Measurements from ENCODE around the gene ARHGAP15. TPM values are rescaled to one million over a fixed set of nuclear protein-coding genes. Genes with fewer than 3 reads are reported as not detected.

Gene ARHGAP15
- total RNA-seq, 1 donor from 2014 or later: not detected

DNA sequence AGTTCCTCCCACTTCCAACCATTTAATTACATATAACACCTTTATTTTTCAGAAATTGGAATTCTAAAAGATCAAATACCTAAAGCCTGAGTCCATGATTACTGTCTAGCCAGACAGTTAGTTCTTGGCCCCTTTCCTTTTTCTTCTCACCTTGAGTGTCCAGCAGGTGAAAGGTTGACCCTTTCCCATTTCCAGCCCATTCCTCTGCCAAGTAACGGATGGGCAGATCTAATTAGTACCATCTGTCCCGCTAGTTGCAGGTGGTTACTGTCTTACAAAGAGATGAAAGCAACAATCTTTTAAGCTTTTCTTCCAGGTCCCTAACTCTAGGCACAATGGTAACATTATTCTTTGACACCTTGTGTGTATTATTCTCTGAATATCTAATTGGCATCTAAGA, 506.7 kb downstream of the ARHGAP15 start:
- no peak for DNase-seq (ENCODE audit: low read depth)
- Histone ChIP-seq H3K36me3 (ENCODE audit: control insufficient read depth, insufficient read depth, low read length) (no peaks in the 10 kb centered on the region), H3K27me3 (ENCODE audit: control insufficient read depth, insufficient read depth, low read length) (no peaks in the 10 kb centered on the region), H3K4me3 (ENCODE audit: low read depth, low read length) (no peak overlapping the region)
- TF ChIP-seq, protein P1, sequence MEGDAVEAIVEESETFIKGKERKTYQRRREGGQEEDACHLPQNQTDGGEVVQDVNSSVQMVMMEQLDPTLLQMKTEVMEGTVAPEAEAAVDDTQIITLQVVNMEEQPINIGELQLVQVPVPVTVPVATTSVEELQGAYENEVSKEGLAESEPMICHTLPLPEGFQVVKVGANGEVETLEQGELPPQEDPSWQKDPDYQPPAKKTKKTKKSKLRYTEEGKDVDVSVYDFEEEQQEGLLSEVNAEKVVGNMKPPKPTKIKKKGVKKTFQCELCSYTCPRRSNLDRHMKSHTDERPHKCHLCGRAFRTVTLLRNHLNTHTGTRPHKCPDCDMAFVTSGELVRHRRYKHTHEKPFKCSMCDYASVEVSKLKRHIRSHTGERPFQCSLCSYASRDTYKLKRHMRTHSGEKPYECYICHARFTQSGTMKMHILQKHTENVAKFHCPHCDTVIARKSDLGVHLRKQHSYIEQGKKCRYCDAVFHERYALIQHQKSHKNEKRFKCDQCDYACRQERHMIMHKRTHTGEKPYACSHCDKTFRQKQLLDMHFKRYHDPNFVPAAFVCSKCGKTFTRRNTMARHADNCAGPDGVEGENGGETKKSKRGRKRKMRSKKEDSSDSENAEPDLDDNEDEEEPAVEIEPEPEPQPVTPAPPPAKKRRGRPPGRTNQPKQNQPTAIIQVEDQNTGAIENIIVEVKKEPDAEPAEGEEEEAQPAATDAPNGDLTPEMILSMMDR (IDR thresholded peaks at IDR 0.05; ENCODE audit: insufficient read depth, low read length, poor library complexity, severe bottlenecking): no peak

DNA sequence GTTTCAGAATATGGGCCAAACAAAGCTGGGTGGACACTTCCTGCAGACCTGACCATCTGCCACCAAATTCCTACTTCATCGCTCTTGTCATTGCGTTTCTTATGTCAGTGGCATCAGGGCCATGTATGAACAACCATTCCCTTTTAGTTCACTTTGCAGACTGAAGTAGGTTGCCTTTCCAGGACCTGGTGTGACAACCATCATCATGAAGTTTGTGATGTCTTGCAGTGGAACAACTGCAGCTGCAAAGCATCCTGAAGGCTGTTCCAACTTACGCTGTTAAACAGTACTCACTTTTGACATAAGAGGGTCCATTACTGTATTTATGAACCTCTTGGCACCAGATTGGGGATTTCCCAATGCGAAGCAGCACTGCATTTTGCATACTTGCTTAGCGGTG, 511.6 kb downstream of the ARHGAP15 start:
- Histone ChIP-seq H3K36me3 (ENCODE audit: control insufficient read depth, insufficient read depth, low read length) (no peaks in the 10 kb centered on the region), H3K4me3 (ENCODE audit: low read depth, low read length) (no peak overlapping the region), H3K27me3 (ENCODE audit: control insufficient read depth, insufficient read depth, low read length) (no peaks in the 10 kb centered on the region)
- TF ChIP-seq, protein P1 (IDR thresholded peaks at IDR 0.05; ENCODE audit: insufficient read depth, low read length, poor library complexity, severe bottlenecking): no peak
- no peak for DNase-seq (ENCODE audit: low read depth)

DNA sequence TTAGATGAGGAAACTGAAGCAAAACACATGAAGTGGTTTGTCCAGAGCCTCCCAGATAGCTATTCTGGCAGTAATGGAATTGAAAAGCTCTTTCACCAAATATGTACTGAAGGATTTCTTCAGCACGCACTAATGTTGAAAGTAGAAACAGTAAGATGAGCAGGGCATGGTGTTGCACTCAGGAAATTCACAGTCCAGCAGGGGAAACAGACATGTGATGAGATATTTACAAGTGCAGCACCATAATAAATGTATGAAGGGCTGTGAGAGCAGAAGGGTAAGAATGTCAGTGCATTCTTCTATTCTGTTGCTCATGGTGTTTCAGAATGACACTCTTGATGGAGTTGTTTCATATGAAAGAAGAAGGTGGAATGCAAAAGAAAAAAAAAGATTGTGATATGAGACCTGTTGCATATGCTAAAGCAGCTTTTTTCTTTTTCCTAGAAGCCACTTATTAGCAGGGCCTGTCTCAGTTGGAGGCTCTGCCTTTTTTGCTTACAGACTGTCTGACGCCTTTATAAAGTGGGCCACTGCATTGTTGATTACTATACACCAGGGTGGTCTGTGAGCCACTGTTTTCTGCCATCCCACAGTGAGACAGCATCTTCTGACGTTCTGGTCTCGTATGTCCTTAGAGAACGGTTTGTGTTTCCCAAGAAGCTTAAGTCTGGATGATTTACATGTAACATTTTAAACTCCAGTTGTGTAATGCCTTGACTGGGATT, 516.9 kb downstream of the ARHGAP15 start:
- DNase-seq (ENCODE audit: low read depth): no peak
- TF ChIP-seq, protein P1 (IDR thresholded peaks at IDR 0.05; ENCODE audit: insufficient read depth, low read length, poor library complexity, severe bottlenecking): no peak
- no peak overlapping the region for H3K4me3 ChIP-seq (ENCODE audit: low read depth, low read length)
- H3K27me3 ChIP-seq (ENCODE audit: control insufficient read depth, insufficient read depth, low read length): no peaks in the 10 kb centered on the region
- H3K36me3 ChIP-seq (ENCODE audit: control insufficient read depth, insufficient read depth, low read length): no peaks in the 10 kb centered on the region

DNA sequence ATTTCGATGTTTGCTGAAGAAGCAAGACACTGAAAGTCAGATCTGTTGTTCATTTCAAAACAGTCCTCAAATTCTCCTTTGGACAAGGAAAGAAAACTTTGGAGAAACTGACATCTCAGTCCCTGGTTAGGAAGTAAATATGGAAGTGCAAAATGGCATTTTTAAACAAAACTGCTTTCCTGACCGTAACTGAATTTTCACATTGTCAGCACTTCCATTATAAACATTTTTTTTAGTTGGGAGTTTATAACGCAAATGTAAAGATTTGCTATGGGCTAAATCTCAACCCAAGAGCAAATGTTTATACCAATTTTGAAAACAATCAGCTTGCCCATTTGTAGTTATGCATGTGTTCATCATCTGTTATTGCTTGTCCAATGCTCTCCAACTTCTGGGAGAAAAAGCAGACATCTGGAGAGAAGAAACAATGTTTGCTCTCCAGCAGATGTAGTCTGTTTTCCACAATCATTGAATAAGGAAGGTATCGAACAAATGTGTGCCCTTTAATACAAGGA, 520.1 kb downstream of the ARHGAP15 start:
- TF ChIP-seq, protein P1 (IDR thresholded peaks at IDR 0.05; ENCODE audit: insufficient read depth, low read length, poor library complexity, severe bottlenecking): no peak
- H3K36me3 ChIP-seq (ENCODE audit: control insufficient read depth, insufficient read depth, low read length): no peaks in the 10 kb centered on the region
- H3K27me3 ChIP-seq (ENCODE audit: control insufficient read depth, insufficient read depth, low read length): no peaks in the 10 kb centered on the region
- no peak overlapping the region for H3K4me3 ChIP-seq (ENCODE audit: low read depth, low read length)
- no peak for DNase-seq (ENCODE audit: low read depth)

DNA sequence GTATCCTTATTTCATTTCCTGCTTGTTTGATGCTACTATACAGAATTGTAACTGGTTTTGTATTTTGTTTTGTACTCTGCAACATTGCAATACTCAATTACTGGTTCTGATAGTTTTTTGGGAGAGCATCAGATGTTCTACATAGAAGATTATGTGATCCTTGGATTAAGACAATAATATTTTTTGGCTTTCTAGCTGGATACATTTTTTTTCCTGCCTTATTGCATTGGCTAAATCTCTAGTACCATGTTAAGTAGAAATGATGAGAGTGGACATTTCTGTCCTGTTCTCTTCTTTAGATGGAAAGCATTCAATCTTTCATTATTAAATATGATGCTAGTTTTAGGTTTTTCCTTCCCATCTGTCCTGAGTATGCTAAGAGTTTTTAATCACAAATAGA, 523.5 kb downstream of the ARHGAP15 start:
- TF ChIP-seq, protein P1 (IDR thresholded peaks at IDR 0.05; ENCODE audit: insufficient read depth, low read length, poor library complexity, severe bottlenecking): no peak
- no peak for DNase-seq (ENCODE audit: low read depth)
- Histone ChIP-seq H3K36me3 (ENCODE audit: control insufficient read depth, insufficient read depth, low read length) (no peaks in the 10 kb centered on the region), H3K4me3 (ENCODE audit: low read depth, low read length) (no peak overlapping the region), H3K27me3 (ENCODE audit: control insufficient read depth, insufficient read depth, low read length) (no peaks in the 10 kb centered on the region)

DNA sequence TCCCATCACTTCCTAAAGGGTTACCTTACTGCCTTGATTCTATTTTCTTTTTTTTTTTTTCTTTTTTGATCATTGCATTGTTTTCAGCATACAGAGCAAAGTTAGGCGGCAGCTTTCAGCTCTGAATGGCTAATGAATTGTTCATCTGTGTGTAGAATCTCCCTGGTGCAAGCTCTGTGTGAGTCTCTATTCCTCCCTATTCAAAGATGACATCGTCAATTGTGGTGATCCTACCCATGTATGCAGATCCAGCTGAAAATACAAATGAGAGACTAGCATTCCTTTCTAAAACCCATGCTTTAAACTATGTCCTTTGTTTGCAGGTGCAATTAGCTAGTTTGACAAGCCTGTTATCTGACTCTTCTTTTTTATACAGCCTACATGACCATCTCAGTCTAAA, 539.0 kb downstream of the ARHGAP15 start:
- TF ChIP-seq, protein P1 (IDR thresholded peaks at IDR 0.05; ENCODE audit: insufficient read depth, low read length, poor library complexity, severe bottlenecking): no peak
- no peak for DNase-seq (ENCODE audit: low read depth)
- no peaks in the 10 kb centered on the region for H3K27me3 ChIP-seq (ENCODE audit: control insufficient read depth, insufficient read depth, low read length)
- no peak overlapping the region for H3K4me3 ChIP-seq (ENCODE audit: low read depth, low read length)
- no peaks in the 10 kb centered on the region for H3K36me3 ChIP-seq (ENCODE audit: control insufficient read depth, insufficient read depth, low read length)

Measured in kidney epithelial cell (primary cell).